ENCODE measurements around the gene USP30. TPM values are rescaled to one million over a fixed set of nuclear protein-coding genes. Genes with fewer than 3 reads are reported as not detected.

USP30 gene
- total and polyA plus RNA-seq, 10 of the 15 experiments (the other 5 are each of a cell fraction or from before 2014, with no cell fraction given), result 2.1 to 16.2 (median 6.4) TPM

- H3K36me3 ChIP-seq (ENCODE audit: control insufficient read depth in 2 of 2, insufficient read depth in 2 of 2, low read length in 1 of 2), result peaks cover 2 to 11% of the 10 kb centered on the region in 2 experiments
- FAIRE-seq, result no peak
- in situ Hi-C loops (cut with MboI), result no loop called here
Observed at GRCh38 chr12:109082751-109083150, 30.4 kb downstream of the USP30 start.

GRCh38 chr12:109084425-109084824 lies 32.0 kb downstream of the USP30 start:
- H3K4me2 ChIP-seq (ENCODE audit: control insufficient read depth, insufficient read depth), result no peak overlapping the region
- no peak overlapping the region for H3K4me3 ChIP-seq
- DNase-seq (ENCODE audit: low read depth, low spot score) (no peak), FAIRE-seq (no peak), ATAC-seq (no peak)
- H3K27me3 ChIP-seq (replicated peaks in 1 of 2; ENCODE audit: control insufficient read depth in 2 of 2, insufficient read depth in 2 of 2, low read length in 1 of 2), result no peaks in the 10 kb centered on the region
- H3K9ac ChIP-seq (ENCODE audit: control insufficient read depth, insufficient read depth, low read length), result no peak overlapping the region
- CTCF ChIA-PET, result no interaction called here
- SMC1A ChIA-PET (ENCODE audit: uncharacterized antibody, unreplicated experiment), result no interaction called here
- H3K27ac ChIP-seq (ENCODE audit: control insufficient read depth, insufficient read depth), result no peak overlapping the region
- RAD21 ChIA-PET (ENCODE audit: unreplicated experiment), result interaction anchor here (0.9 kb wide), 1 partner anchor 9 kb away, joined by 3 read pairs; the partner anchor contains the start of gene ALKBH2
- H3K79me2 ChIP-seq (ENCODE audit: control insufficient read depth, insufficient read depth, low read length), result no peaks in the 10 kb centered on the region
- H3K36me3 ChIP-seq (ENCODE audit: control insufficient read depth in 2 of 2, insufficient read depth in 2 of 2, low read length in 1 of 2), result peaks cover 5 to 13% of the 10 kb centered on the region in 2 experiments
- POLR2A ChIA-PET, result no interaction called here
- intact Hi-C loops (cut with micrococcal nuclease; ENCODE audit: unreplicated experiment), result no loop called here
- H2AFZ ChIP-seq (ENCODE audit: control insufficient read depth, low read depth, low read length), result no peak overlapping the region
- no peaks in the 10 kb centered on the region for H3K9me3 ChIP-seq (replicated peaks; ENCODE audit: control insufficient read depth, insufficient read depth, low read length)
- in situ Hi-C loops (cut with MboI), result no loop called here
- no peaks in the 10 kb centered on the region for H4K20me1 ChIP-seq (ENCODE audit: control insufficient read depth, insufficient read depth)
- 96% methylated on average over 2 of the region's 2 CpGs for WGBS (ENCODE audit: insufficient coverage, insufficient replicate concordance, low lambda C conversion rate, missing lambda C conversion rate)
- H3K4me1 ChIP-seq (ENCODE audit: control insufficient read depth, insufficient read depth, low read length), result no peaks in the 10 kb centered on the region
- no TSS peak for BruUV-seq (replicated peaks)
- no peak for TF ChIP-seq BCLAF1 (IDR thresholded peaks at IDR 0.05)
- TF ChIP-seq MYB (IDR thresholded peaks at IDR 0.05; ENCODE audit: borderline replicate concordance, low read depth, low read length), result no peak
- no peak for TF ChIP-seq USF1 (IDR thresholded peaks at IDR 0.05; ENCODE audit: borderline replicate concordance, extremely low read length, insufficient read depth, low read depth, low read length)

More at GRCh38 chr12:109082751-109083150, 30.4 kb downstream of the USP30 start:
- RAD21 ChIA-PET (ENCODE audit: unreplicated experiment), result no interaction called here
- Histone ChIP-seq H3K4me2 (ENCODE audit: control insufficient read depth, insufficient read depth) (no peak overlapping the region), H3K79me2 (ENCODE audit: control insufficient read depth, insufficient read depth, low read length) (no peaks in the 10 kb centered on the region), H4K20me1 (ENCODE audit: control insufficient read depth, insufficient read depth) (no peaks in the 10 kb centered on the region), H3K9ac (ENCODE audit: control insufficient read depth, insufficient read depth, low read length) (no peak overlapping the region), H3K9me3 (replicated peaks; ENCODE audit: control insufficient read depth, insufficient read depth, low read length) (no peaks in the 10 kb centered on the region; the same call in 2 of the 3 replicates), H3K27me3 (replicated peaks in 1 of 2; ENCODE audit: control insufficient read depth in 2 of 2, insufficient read depth in 2 of 2, low read length in 1 of 2) (no peaks in the 10 kb centered on the region), H3K27ac (ENCODE audit: control insufficient read depth, insufficient read depth) (no peak overlapping the region), H3K4me3 (no peak overlapping the region), H3K4me1 (ENCODE audit: control insufficient read depth, insufficient read depth, low read length) (no peaks in the 10 kb centered on the region), H2AFZ (ENCODE audit: control insufficient read depth, low read depth, low read length) (no peak overlapping the region)
- POLR2A ChIA-PET, result no interaction called here
- no TSS peak for BruUV-seq (replicated peaks)
- DNase-seq (ENCODE audit: low read depth, low spot score) (no peak), ATAC-seq (no peak)
- SMC1A ChIA-PET (ENCODE audit: uncharacterized antibody, unreplicated experiment), result no interaction called here
- TF ChIP-seq LARP7 (IDR thresholded peaks at IDR 0.05) (no peak), CBX5 (IDR thresholded peaks at IDR 0.05; ENCODE audit: low read depth) (no peak), MAX (IDR thresholded peaks at IDR 0.05; ENCODE audit: low read depth, low read length) (no peak), CHD2 (IDR thresholded peaks at IDR 0.05; ENCODE audit: borderline replicate concordance, low read depth, low read length) (no peak), JUND (IDR thresholded peaks at IDR 0.05; ENCODE audit: low read depth, low read length) (no peak), ETV6 (conservative IDR thresholded peaks at IDR 0.05 in 1 of 2, IDR thresholded peaks at IDR 0.05 in 1 of 2; ENCODE audit: borderline replicate concordance in 1 of 2, low read depth in 1 of 2) (no peak), TARDBP (IDR thresholded peaks at IDR 0.05; ENCODE audit: borderline replicate concordance) (no peak), SP1 (IDR thresholded peaks at IDR 0.05; ENCODE audit: low read depth, low read length) (no peak), BRCA1 (IDR thresholded peaks at IDR 0.05; ENCODE audit: low read depth, low read length) (no peak), POLR2AphosphoS5 (IDR thresholded peaks at IDR 0.05; ENCODE audit: low read length) (no peak)
- intact Hi-C loops (cut with micrococcal nuclease; ENCODE audit: unreplicated experiment), result no loop called here
- WGBS (ENCODE audit: insufficient coverage, insufficient replicate concordance, low lambda C conversion rate, missing lambda C conversion rate), result 96% methylated on average over 14 of the region's 14 CpGs
- CTCF ChIA-PET, result no interaction called here

All from GM12878 (cell line).